OCI-LY1 (cell line): ENCODE measurements around the gene PTGDR2.

ENCODE experiments used
- EZH2 ChIP-seq: fragments of 200-600 bp; sonication (generic), shearing (Covaris generic); IDR thresholded peaks from 2 replicates; pipeline ENCODE4 v1.8.0; 2017; ENCODE audit warnings: borderline replicate concordance, mixed run types, mild to moderate bottlenecking, antibody characterized with exemption, low read length, moderate library complexity, mixed read lengths
- TF ChIP-seq, protein P1 (sequence below): fragments of 200-600 bp; sonication (generic), shearing (Covaris generic); IDR thresholded peaks from 2 replicates; pipeline ENCODE4 v1.5.1; 2017; ENCODE audit warnings: mild to moderate bottlenecking, antibody characterized with exemption, low read length, moderate library complexity, mixed read lengths

DNA sequence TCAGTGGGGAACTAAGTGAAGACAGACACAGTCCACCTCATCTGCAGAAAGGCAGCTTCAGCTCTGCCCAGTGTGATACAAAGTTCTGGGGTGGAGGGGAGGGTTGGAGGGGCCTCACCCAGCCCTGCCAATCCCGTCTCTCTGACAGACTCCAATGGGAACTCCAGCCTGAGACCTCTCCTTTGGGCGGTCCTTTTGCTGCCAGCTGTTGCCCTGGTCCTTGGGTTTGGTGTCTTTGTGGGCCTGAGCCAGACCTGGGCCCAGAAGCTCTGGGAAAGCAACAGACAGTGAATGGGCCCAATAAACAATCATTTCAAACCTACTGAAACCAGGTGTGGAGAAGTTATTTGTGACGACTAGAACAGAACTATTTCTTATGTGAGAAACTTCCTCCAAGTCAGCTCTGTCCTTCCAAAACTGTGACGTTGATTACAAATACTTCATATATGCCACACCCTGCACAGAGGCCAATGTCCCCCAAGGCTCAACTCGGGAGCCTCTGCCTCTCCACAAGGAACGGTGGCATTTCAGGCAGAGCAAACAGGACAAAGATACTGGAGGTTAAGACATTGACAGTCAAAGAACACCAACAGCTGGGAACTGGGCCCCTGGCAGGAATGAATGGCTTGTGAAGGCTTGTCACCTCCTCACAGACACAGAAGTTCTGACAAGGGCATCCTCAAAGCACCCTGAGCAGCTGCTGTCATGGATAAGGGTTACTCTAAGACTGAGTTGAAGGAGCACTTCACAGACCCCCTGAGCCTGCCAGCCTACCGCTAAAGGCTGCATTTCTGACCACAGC lies 19.8 kb upstream of the PTGDR2 start:
- TF ChIP-seq, protein P1, sequence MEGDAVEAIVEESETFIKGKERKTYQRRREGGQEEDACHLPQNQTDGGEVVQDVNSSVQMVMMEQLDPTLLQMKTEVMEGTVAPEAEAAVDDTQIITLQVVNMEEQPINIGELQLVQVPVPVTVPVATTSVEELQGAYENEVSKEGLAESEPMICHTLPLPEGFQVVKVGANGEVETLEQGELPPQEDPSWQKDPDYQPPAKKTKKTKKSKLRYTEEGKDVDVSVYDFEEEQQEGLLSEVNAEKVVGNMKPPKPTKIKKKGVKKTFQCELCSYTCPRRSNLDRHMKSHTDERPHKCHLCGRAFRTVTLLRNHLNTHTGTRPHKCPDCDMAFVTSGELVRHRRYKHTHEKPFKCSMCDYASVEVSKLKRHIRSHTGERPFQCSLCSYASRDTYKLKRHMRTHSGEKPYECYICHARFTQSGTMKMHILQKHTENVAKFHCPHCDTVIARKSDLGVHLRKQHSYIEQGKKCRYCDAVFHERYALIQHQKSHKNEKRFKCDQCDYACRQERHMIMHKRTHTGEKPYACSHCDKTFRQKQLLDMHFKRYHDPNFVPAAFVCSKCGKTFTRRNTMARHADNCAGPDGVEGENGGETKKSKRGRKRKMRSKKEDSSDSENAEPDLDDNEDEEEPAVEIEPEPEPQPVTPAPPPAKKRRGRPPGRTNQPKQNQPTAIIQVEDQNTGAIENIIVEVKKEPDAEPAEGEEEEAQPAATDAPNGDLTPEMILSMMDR, result no peak
- TF ChIP-seq EZH2, result no peak
